UCSD-AML1 (cell line): Measurements from ENCODE around the gene NOL7.
A peak's percentile ranks its signal among the peaks of the same experiment; 100 is the strongest.

ENCODE experiments used
- DNase-seq: peaks from one replicate; lab custom pipeline; 2025; ENCODE audit not compliant: unreplicated experiment; lab: John Stamatoyannopoulos, UW

Gene NOL7

GRCh38 chr6:13614926-13615791, at the start of gene NOL7:
TSS of gene NOL7 (plus strand) at chr6:13615335. CDS start at chr6:13615359, 24 bp downstream.
- DNase-seq = peak; percentile 97

- DNase-seq = no peak
Observed at GRCh38 chr6:13565921-13566320, 49.2 kb upstream of the NOL7 start.

GRCh38 chr6:13566500-13566899, 48.6 kb upstream of the NOL7 start:
- DNase-seq = no peak

GRCh38 chr6:13568970-13569369, 46.2 kb upstream of the NOL7 start:
- no peak for DNase-seq

GRCh38 chr6:13572240-13572639, 42.9 kb upstream of the NOL7 start:
- no peak for DNase-seq

- no peak for DNase-seq
Observed at GRCh38 chr6:13572951-13573654, 42.0 kb upstream of the NOL7 start.

GRCh38 chr6:13573669-13574110, 41.4 kb upstream of the NOL7 start:
- peak; percentile 48 for DNase-seq

- peak; percentile 96 for DNase-seq
Observed at GRCh38 chr6:13574149-13574570, 41.0 kb upstream of the NOL7 start.

GRCh38 chr6:13574571-13575376, 40.4 kb upstream of the NOL7 start, which contains the start of gene SIRT5:
TSS of gene SIRT5 (plus strand) at chr6:13574601. CDS start at chr6:13584111, 9,510 bp downstream.
- DNase-seq = peak; percentile 78

GRCh38 chr6:13575377-13575775, 39.8 kb upstream of the NOL7 start:
- DNase-seq = no peak

GRCh38 chr6:13576017-13576416, 39.1 kb upstream of the NOL7 start:
- DNase-seq = no peak

- DNase-seq = no peak
Observed at GRCh38 chr6:13577926-13578325, 37.2 kb upstream of the NOL7 start.

GRCh38 chr6:13579911-13580310, 35.2 kb upstream of the NOL7 start:
- DNase-seq = no peak

GRCh38 chr6:13581700-13582229, 33.4 kb upstream of the NOL7 start:
- DNase-seq = no peak

GRCh38 chr6:13586603-13587542, 28.3 kb upstream of the NOL7 start:
- DNase-seq = no peak

- DNase-seq = no peak
Observed at GRCh38 chr6:13589801-13590200, 25.3 kb upstream of the NOL7 start.

GRCh38 chr6:13590574-13591153, 24.5 kb upstream of the NOL7 start:
- no peak for DNase-seq

GRCh38 chr6:13591205-13591921, 23.8 kb upstream of the NOL7 start:
- DNase-seq = no peak

GRCh38 chr6:13593103-13593502, 22.0 kb upstream of the NOL7 start:
- no peak for DNase-seq
